Endothelial cell of umbilical vein (primary cell): ENCODE measurements around the gene CLEC2L. TPM values are rescaled to one million over a fixed set of nuclear protein-coding genes. Genes with fewer than 3 reads are reported as not detected.

Source experiments
- BruUV-seq: library from RNA; stranded (reverse); fragments of 400-500 nt; replicated peaks from 2 replicates; lab custom pipeline; 2021; lab: Mats Ljungman, UMichigan
- CTCF ChIA-PET: fragments of 300-600, 350-600 bp; sonication (Branson Sonifier 250); formaldehyde crosslinking; loops from one replicate; lab custom pipeline; 2021; ENCODE audit warnings: antibody characterized with exemption, inconsistent platforms; lab: Charles Lee
- POLR2A ChIA-PET: fragments of 300-600, 350-600 bp; sonication (Branson Sonifier 250); formaldehyde crosslinking; loops from one replicate; lab custom pipeline; 2021; ENCODE audit warnings: antibody characterized with exemption, inconsistent platforms; lab: Charles Lee
- DNase-seq: peaks from one replicate; pipeline ENCODE4 v3.0.0-alpha.2; 2011; ENCODE audit warnings: low read depth, low spot score
- FAIRE-seq: peaks from 2 replicates; lab custom pipeline; 2011; peaks lifted over from hg19 to GRCh38; lab: Jason Lieb, UNC
- H2AFZ ChIP-seq: 2 replicates; pipeline ENCODE4 v1.6.0; 2012; ENCODE audit warnings: low read depth, low read length, control low read depth, inconsistent platforms
- H3K27ac ChIP-seq: 2 replicates; pipeline ENCODE4 v1.5.1; 2011; ENCODE audit warnings: low read depth, mild to moderate bottlenecking, control low read depth, low read length, moderate library complexity; ENCODE audit not compliant: insufficient read depth
- H3K27me3 ChIP-seq, 2 experiments: 2 replicates each; pipeline versions ENCODE4 v1.6.0 to v1.6.1; 2011; ENCODE audit warnings: low read length in 2 of 2, mixed read lengths in 1 of 2; ENCODE audit not compliant: control insufficient read depth in 2 of 2, insufficient read depth in 2 of 2
- H3K36me3 ChIP-seq, 2 experiments: 2 replicates in 1 of 2; 3 replicates in 1 of 2; pipeline ENCODE4 v1.5.1; 2011; ENCODE audit warnings: low read length in 2 of 2, mild to moderate bottlenecking in 1 of 2, moderate library complexity in 1 of 2; ENCODE audit not compliant: control insufficient read depth in 2 of 2, insufficient read depth in 2 of 2; ENCODE audit errors: extremely low read depth in 1 of 2
- H3K4me1 ChIP-seq: 3 replicates; pipeline ENCODE4 v1.5.1; 2011; ENCODE audit warnings: mild to moderate bottlenecking, low read length; ENCODE audit not compliant: control insufficient read depth, insufficient read depth; ENCODE audit errors: extremely low read depth
- H3K4me2 ChIP-seq: 2 replicates; pipeline ENCODE4 v1.6.1; 2011; ENCODE audit warnings: low read length, control low read depth, mixed read lengths; ENCODE audit not compliant: insufficient read depth
- H3K4me3 ChIP-seq, 3 experiments: fragments of 200-600 bp in 1 of 3; sonication (generic), shearing (Covaris generic) in 1 of 3; replicated peaks in 1 of 3; 2 replicates each; pipeline ENCODE4 v1.5.1; 2011 to 2016; ENCODE audit warnings: control low read depth in 3 of 3, low read length in 3 of 3, mild to moderate bottlenecking in 2 of 3, inconsistent platforms in 1 of 3, low read depth in 1 of 3, moderate library complexity in 1 of 3; ENCODE audit not compliant: insufficient read depth in 1 of 3
- H3K79me2 ChIP-seq: 2 replicates; pipeline ENCODE4 v1.6.0; 2012; ENCODE audit warnings: low read length, inconsistent platforms; ENCODE audit not compliant: control insufficient read depth, insufficient read depth
- H3K9ac ChIP-seq: replicated peaks from 2 replicates; pipeline ENCODE3; 2011; ENCODE audit warnings: low read length, control low read depth; ENCODE audit not compliant: insufficient read depth; ENCODE audit errors: extremely low read depth
- H3K9me1 ChIP-seq: replicated peaks from 3 replicates; pipeline ENCODE4 v1.6.0; 2011; ENCODE audit warnings: mild to moderate bottlenecking, low read length; ENCODE audit not compliant: control insufficient read depth, insufficient read depth; ENCODE audit errors: extremely low read depth
- H3K9me3 ChIP-seq: replicated peaks from 2 replicates; pipeline ENCODE4 v1.5.1; 2012; ENCODE audit warnings: low read length, inconsistent platforms; ENCODE audit not compliant: control insufficient read depth, insufficient read depth
- H4K20me1 ChIP-seq: replicated peaks from 2 replicates; pipeline ENCODE3; 2011; ENCODE audit warnings: mild to moderate bottlenecking, low read length; ENCODE audit not compliant: control insufficient read depth, insufficient read depth; ENCODE audit errors: extremely low read depth
- EZH2 ChIP-seq: IDR thresholded peaks from 2 replicates; pipeline ENCODE4 v1.6.1; 2012; ENCODE audit warnings: borderline replicate concordance, low read depth, mild to moderate bottlenecking, moderate library complexity, low read length, inconsistent platforms; ENCODE audit not compliant: severe bottlenecking
- FOS ChIP-seq: IDR thresholded peaks from 2 replicates; pipeline ENCODE4 v1.6.1; 2011; ENCODE audit warnings: mild to moderate bottlenecking, low read length, moderate library complexity, borderline replicate concordance; ENCODE audit not compliant: insufficient read depth
- GATA2 ChIP-seq: IDR thresholded peaks from 2 replicates; pipeline ENCODE4 v1.7.0; 2011; ENCODE audit warnings: low read depth, mild to moderate bottlenecking, moderate library complexity, mixed read lengths, low read length; ENCODE audit not compliant: insufficient read length, insufficient read depth
- JUN ChIP-seq: IDR thresholded peaks from 2 replicates; pipeline ENCODE4 v1.6.1; 2011; ENCODE audit warnings: borderline replicate concordance, low read depth; ENCODE audit not compliant: insufficient read length, insufficient read depth
- MYC ChIP-seq: IDR thresholded peaks from one replicate; pipeline ENCODE4 v1.6.1; 2011; ENCODE audit warnings: mild to moderate bottlenecking, low read depth, low read length
- POLR2A ChIP-seq: IDR thresholded peaks from 2 replicates; pipeline ENCODE4 v1.6.1; 2012; ENCODE audit warnings: low read depth, mild to moderate bottlenecking, control low read depth, low read length
- POLR2AphosphoS5 ChIP-seq: IDR thresholded peaks from 2 replicates; pipeline ENCODE4 v1.6.1; 2012; ENCODE audit warnings: low read depth, mild to moderate bottlenecking, control low read depth, low read length, moderate library complexity; ENCODE audit not compliant: insufficient read depth
- dilution Hi-C: fragments of 300-500 bp; cut with MboI; formaldehyde crosslinking; loops from one replicate; pipeline ENCODE4 v1.15.0; 2019; ENCODE audit warnings: low sequenced_read_pairs; ENCODE audit not compliant: extremely low pct_ligation_motif_present
- intact Hi-C: fragments of 100-400 bp; cut with micrococcal nuclease; formaldehyde crosslinking; loops from one replicate; pipeline ENCODE4 v1.10.0; 2022
- polyA plus RNA-seq, 4 experiments: library from polyadenylated mRNA; depleted of rRNA in 3 of 4; stranded (reverse) in 3 of 4; unstranded in 1 of 4; fragments of >200 nt; gene quantifications; 2 replicates each; pipeline versions ENCODE4 v1.2.1 to v1.2.3, GENCODE V29; 2011 to 2012; ENCODE audit warnings: missing spikeins in 1 of 4
- total RNA-seq: library from RNA; stranded (reverse); gene quantifications from 2 replicates; pipeline ENCODE4 v1.2.3, GENCODE V29; 2021
- TF ChIP-seq, protein P1 (sequence below): IDR thresholded peaks from 2 replicates; pipeline ENCODE4 v1.6.1; 2011; ENCODE audit not compliant: insufficient read depth, insufficient read length

Gene CLEC2L
- total and polyA plus RNA-seq, 2 donors (not counting 3 experiments of a cell fraction or from before 2014, with no cell fraction given) = not detected

DNA sequence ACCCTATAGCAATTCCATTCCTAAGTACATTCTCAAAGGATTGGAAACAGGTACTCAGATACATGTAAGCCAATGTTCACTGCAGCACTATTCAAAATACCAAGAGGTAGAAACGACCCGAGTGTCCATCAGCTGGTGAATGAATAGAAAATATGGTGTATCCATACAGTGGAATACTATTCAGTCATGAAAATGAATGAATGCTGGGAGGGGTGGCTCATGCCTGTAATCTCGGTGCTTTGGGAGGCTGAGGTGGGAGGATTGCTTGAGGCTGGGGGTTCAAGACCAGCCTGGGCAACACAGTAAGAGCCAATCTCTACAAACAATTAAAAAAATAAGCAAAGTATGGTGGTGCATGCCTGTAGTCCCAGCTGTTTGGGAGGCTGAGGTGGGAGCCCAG, 62.8 kb downstream of the CLEC2L start:
- ChIA-PET CTCF (interaction anchor here (2.3 kb wide), 1 partner anchor 16 kb away, joined by 14 read pairs; no protein-coding TSS in a partner anchor), POLR2A (no interaction called here)
- intact Hi-C loops (no loop called here), dilution Hi-C loops (no loop called here)
- no peaks in the 10 kb centered on the region for H3K27me3 ChIP-seq
- H2AFZ ChIP-seq = no peak overlapping the region
- no peak overlapping the region for H3K4me2 ChIP-seq
- TF ChIP-seq GATA2 (no peak), MYC (no peak), FOS (no peak), POLR2AphosphoS5 (no peak)
- TF ChIP-seq, protein P1, sequence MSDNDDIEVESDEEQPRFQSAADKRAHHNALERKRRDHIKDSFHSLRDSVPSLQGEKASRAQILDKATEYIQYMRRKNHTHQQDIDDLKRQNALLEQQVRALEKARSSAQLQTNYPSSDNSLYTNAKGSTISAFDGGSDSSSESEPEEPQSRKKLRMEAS = no peak
- H3K79me2 ChIP-seq = no peaks in the 10 kb centered on the region
- H3K4me1 ChIP-seq = no peaks in the 10 kb centered on the region
- H3K27ac ChIP-seq = no peak overlapping the region
- BruUV-seq = no TSS peak
- H3K36me3 ChIP-seq = peaks cover 7 to 42% of the 10 kb centered on the region in 2 experiments
- H3K9ac ChIP-seq = no peak overlapping the region
- no peaks in the 10 kb centered on the region for H3K9me1 ChIP-seq
- no peak for FAIRE-seq
- no peaks in the 10 kb centered on the region for H4K20me1 ChIP-seq
- H3K4me3 ChIP-seq = no peak overlapping the region
- H3K9me3 ChIP-seq = no peaks in the 10 kb centered on the region
- DNase-seq = no peak

DNA sequence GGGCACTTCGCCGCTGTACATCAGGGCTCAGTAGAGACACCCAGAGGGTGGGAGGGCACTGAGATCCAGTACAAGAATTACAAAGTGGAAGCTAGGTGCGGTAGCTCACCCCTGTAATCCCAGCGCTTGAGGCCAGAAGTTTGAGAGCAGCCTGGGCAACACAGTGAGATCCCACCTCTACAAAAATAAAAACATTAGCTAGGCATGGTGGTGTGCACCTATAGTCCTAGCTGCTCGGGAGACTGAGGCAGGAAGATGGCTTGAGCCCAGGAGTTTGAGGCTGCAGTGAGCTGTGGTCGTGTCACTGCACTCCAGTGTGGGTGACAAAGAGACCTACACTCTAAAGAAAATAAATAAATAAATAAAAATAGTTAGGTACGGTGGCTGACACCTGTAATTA, 64.0 kb downstream of the CLEC2L start:
- FAIRE-seq (no peak), DNase-seq (no peak)
- H4K20me1 ChIP-seq = no peaks in the 10 kb centered on the region
- POLR2A ChIA-PET = interaction anchor here (0.7 kb wide), 1 partner anchor 394 kb away, joined by 4 read pairs; no protein-coding TSS in a partner anchor
- no peak overlapping the region for H3K4me2 ChIP-seq
- H3K9me1 ChIP-seq = no peaks in the 10 kb centered on the region
- H3K4me1 ChIP-seq = no peaks in the 10 kb centered on the region
- no peak overlapping the region for H3K4me3 ChIP-seq
- no peak overlapping the region for H3K9ac ChIP-seq
- TF ChIP-seq POLR2A (no peak), MYC (no peak), POLR2AphosphoS5 (no peak), EZH2 (no peak), JUN (no peak)
- H3K79me2 ChIP-seq = no peaks in the 10 kb centered on the region
- peaks cover 10 to 39% of the 10 kb centered on the region in 2 experiments for H3K36me3 ChIP-seq
- dilution Hi-C loops = no loop called here
- H2AFZ ChIP-seq = no peak overlapping the region
- no TSS peak for BruUV-seq
- H3K27me3 ChIP-seq = no peaks in the 10 kb centered on the region
- intact Hi-C loops = no loop called here
- CTCF ChIA-PET = interaction anchor here (7.0 kb wide), 1 partner anchor 15 kb away, joined by 60 read pairs; no protein-coding TSS in a partner anchor
- no peaks in the 10 kb centered on the region for H3K9me3 ChIP-seq
- H3K27ac ChIP-seq = no peak overlapping the region
